Lower lobe of right lung (tissue), 2 donors: Measurements from ENCODE around the gene CTU2. TPM values are rescaled to one million over a fixed set of nuclear protein-coding genes. Genes with fewer than 3 reads are reported as not detected.

Experiments used
- ATAC-seq, 2 donors: fragments of 200-7000 bp; cut with Tn5 transposase; one replicate each; pipeline ENCODE4 v1.9.1; 2020 to 2022; ENCODE audit warnings: mild to moderate bottlenecking in 2 of 2, moderate library complexity in 2 of 2
- DNase-seq: peaks from one replicate; pipeline ENCODE4 v3.0.0-alpha.2; 2020
- H3K27ac ChIP-seq: fragments of 200-600 bp; one replicate; pipeline ENCODE4 v1.8.0; 2022
- H3K27me3 ChIP-seq: fragments of 200-600 bp; one replicate; pipeline ENCODE4 v1.8.0; 2022; ENCODE audit warnings: low read depth
- H3K36me3 ChIP-seq: fragments of 200-600 bp; one replicate; pipeline ENCODE4 v1.8.0; 2022; ENCODE audit warnings: mild to moderate bottlenecking
- H3K4me1 ChIP-seq: fragments of 200-600 bp; one replicate; pipeline ENCODE4 v1.8.0; 2022
- H3K4me3 ChIP-seq: fragments of 200-600 bp; one replicate; pipeline ENCODE4 v1.8.0; 2022; ENCODE audit warnings: mild to moderate bottlenecking
- H3K9me3 ChIP-seq: fragments of 200-600 bp; one replicate; pipeline ENCODE4 v1.8.0; 2022
- intact Hi-C: fragments of 100-400 bp; cut with DNase I; formaldehyde crosslinking; loops from one replicate; pipeline ENCODE4 v1.11.0; 2022
- total RNA-seq: library from RNA; stranded (reverse); fragmentation: NEBNext Ultra II Directional; extraction: Animal tissue kit (Norgen Biotek cat#: 25700); gene quantifications from one replicate; pipeline ENCODE4 v1.2.1, GENCODE V29; 2021
- TF ChIP-seq, protein P1 (sequence below): fragments of 200-600 bp; IDR thresholded peaks from one replicate; pipeline ENCODE4 v1.8.0; 2022; ENCODE audit warnings: antibody characterized with exemption, mild to moderate bottlenecking
- donor health status: DM: no; HTN: yes; CAD: no; lungs with severe emphysema.

Gene CTU2
- total RNA-seq, 1 donor from 2014 or later, result 14.5 TPM

DNA sequence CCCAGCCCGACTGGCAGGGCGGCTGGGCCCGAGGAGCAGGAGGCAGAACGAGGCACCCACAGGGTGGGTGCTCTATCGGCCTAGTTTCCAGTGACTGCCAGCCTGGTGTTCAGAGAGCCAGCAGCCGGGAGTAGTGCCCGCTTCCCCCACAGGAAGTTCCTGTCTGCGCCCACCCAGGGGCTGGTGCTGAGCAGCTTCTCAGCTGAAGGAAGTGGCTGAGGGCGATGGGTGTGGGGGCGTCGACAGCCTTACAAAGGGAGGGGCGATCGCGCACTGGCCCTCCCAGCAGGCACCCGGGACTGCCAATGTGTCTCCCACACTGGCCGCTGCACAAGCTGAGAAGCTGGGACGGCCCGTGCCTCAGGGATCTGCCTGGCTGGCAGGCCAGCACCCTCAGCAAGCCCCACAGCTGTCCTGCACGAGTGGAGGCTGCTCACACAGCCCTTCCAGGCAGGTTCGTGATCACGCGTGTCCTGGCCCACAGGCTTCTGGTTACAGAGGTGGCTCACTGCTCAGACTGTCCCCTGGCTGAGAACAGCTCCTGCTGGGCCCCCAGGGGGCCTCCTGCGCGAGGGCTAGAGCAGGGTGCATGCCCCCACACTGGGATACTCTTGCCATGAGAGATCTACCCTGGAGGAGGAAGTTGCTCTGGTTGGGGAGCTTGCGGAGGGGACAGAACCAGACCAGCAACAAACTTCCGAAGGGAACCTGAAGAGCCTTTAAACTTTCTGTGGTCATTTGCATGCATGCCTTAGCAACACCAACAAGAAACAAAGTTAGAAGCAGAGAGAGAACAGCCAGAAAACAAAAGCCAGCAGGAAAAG, 2.6 kb upstream of the CTU2 start:
- peak; percentile 16 to 42 for ATAC-seq
- peak; percentile 90 for DNase-seq
- Histone ChIP-seq H3K9me3 (no peaks in the 10 kb centered on the region), H3K4me1 (peaks cover 73% of the 10 kb centered on the region), H3K4me3 (peak overlapping the region; percentile 100), H3K27ac (peak overlapping the region; percentile 89), H3K27me3 (no peaks in the 10 kb centered on the region), H3K36me3 (peaks cover 23% of the 10 kb centered on the region)
- TF ChIP-seq, protein P1, sequence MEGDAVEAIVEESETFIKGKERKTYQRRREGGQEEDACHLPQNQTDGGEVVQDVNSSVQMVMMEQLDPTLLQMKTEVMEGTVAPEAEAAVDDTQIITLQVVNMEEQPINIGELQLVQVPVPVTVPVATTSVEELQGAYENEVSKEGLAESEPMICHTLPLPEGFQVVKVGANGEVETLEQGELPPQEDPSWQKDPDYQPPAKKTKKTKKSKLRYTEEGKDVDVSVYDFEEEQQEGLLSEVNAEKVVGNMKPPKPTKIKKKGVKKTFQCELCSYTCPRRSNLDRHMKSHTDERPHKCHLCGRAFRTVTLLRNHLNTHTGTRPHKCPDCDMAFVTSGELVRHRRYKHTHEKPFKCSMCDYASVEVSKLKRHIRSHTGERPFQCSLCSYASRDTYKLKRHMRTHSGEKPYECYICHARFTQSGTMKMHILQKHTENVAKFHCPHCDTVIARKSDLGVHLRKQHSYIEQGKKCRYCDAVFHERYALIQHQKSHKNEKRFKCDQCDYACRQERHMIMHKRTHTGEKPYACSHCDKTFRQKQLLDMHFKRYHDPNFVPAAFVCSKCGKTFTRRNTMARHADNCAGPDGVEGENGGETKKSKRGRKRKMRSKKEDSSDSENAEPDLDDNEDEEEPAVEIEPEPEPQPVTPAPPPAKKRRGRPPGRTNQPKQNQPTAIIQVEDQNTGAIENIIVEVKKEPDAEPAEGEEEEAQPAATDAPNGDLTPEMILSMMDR, result no peak
- intact Hi-C loops, result no loop called here

DNA sequence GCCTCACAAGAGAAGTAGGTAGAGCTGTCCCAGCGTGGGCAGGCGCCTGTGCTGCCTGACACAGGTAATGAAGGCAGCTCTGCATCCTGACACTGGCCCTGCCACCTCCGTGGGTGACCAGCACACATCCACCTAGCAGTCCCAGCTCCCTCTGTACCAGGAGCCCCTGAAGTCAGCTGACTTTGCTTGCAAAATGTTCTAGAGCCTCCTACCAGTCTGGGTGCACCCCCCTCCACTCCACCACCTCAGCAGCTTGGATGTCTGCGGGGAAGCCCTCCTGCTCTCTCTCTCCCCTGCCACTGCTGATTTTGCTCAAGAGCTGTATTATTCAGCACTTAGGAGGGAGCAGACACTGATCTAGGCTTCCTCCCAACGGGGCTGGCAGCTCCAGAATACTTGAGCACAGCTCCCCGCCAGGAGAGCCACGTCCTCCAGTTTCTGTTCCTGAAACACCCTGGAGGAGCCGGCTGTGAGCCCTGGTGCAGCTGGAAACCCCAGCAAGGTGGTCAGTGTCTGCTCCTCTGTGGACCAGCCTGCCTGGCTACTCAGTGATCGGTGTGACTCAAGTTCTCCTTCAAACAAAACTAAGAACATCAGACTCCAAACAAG, 1.1 kb upstream of the CTU2 start:
- ATAC-seq, result no peak

GRCh38 chr16:88705801-88706228, 488 bp upstream of the CTU2 start:
- no peaks in the 10 kb centered on the region for H3K27me3 ChIP-seq
- TF ChIP-seq, protein P1, result no peak
- ATAC-seq (peak; percentile 0 to 5), DNase-seq (no peak)
- H3K36me3 ChIP-seq, result peaks cover 5% of the 10 kb centered on the region
- H3K4me1 ChIP-seq, result peaks cover 57% of the 10 kb centered on the region
- peak overlapping the region; percentile 89 for H3K27ac ChIP-seq
- H3K9me3 ChIP-seq, result no peaks in the 10 kb centered on the region
- intact Hi-C loops, result no loop called here
- H3K4me3 ChIP-seq, result peak overlapping the region; percentile 100

More for the DNA sequence above, 1.1 kb upstream of the CTU2 start:
- peak overlapping the region; percentile 89 for H3K27ac ChIP-seq
- H3K27me3 ChIP-seq, result no peaks in the 10 kb centered on the region
- intact Hi-C loops, result no loop called here
- peak overlapping the region; percentile 100 for H3K4me3 ChIP-seq
- TF ChIP-seq, protein P1, result no peak
- H3K36me3 ChIP-seq, result peaks cover 9% of the 10 kb centered on the region
- peaks cover 63% of the 10 kb centered on the region for H3K4me1 ChIP-seq
- no peaks in the 10 kb centered on the region for H3K9me3 ChIP-seq
- peak; percentile 69 for DNase-seq

- ATAC-seq (no peak), DNase-seq (no peak)
- Histone ChIP-seq H3K4me1 (peaks cover 43% of the 10 kb centered on the region), H3K9me3 (no peaks in the 10 kb centered on the region), H3K27me3 (no peaks in the 10 kb centered on the region), H3K27ac (peak overlapping the region; percentile 89), H3K4me3 (peak overlapping the region; percentile 100), H3K36me3 (peaks cover 5% of the 10 kb centered on the region)
- TF ChIP-seq, protein P1, result no peak
- intact Hi-C loops, result no loop called here
Observed at GRCh38 chr16:88706965-88707826, 893 bp downstream of the CTU2 start.

- no peaks in the 10 kb centered on the region for H3K27me3 ChIP-seq
- no peak for ATAC-seq
- H3K4me3 ChIP-seq, result no peak overlapping the region
- H3K9me3 ChIP-seq, result no peaks in the 10 kb centered on the region
- peaks cover 9% of the 10 kb centered on the region for H3K4me1 ChIP-seq
- H3K36me3 ChIP-seq, result peaks cover 24% of the 10 kb centered on the region
- intact Hi-C loops, result no loop called here
- DNase-seq, result no peak
- TF ChIP-seq, protein P1, result no peak
- H3K27ac ChIP-seq, result no peak overlapping the region
Observed at GRCh38 chr16:88710556-88710955, 4.3 kb downstream of the CTU2 start.
